HG02973 (cell line): ENCODE data around the gene POLD2.
"Not testable (repeated sequence)": the region's sequence is repeated elsewhere in the genome, so short reads cannot be mapped to it uniquely, and the experiment has no call there.

Experiments used
- ATAC-seq: cut with Tn5 transposase; IDR thresholded peaks from one replicate; pipeline ENCODE4 v1.9.1; 2021; ENCODE audit warnings: moderate library complexity; ENCODE audit not compliant: unreplicated experiment

The POLD2 gene

GRCh38 chr7:44139311-44140010, 16.1 kb upstream of the POLD2 start:
- ATAC-seq = no peak

GRCh38 chr7:44138698-44139097, 15.3 kb upstream of the POLD2 start:
- ATAC-seq = no peak

DNA sequence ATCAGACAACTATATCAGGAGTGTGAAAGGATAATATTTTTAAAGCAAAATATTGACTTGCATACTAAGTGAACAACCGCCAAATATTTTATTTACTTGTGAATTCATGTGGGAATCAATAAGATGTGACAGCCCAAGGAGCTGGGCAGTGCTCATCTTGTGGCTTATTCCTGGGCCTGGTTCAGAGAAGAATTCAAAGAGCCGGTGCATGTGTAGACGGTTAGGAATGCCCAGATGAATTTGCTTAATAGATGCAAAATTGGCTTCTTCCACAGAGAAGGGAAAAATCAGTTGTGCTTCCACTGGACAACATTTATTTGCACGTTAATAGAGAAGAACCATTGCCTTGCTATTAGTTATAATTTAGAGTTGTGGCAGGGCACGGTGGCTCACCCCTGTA, 13.4 kb upstream of the POLD2 start:
- ATAC-seq = no peak

DNA sequence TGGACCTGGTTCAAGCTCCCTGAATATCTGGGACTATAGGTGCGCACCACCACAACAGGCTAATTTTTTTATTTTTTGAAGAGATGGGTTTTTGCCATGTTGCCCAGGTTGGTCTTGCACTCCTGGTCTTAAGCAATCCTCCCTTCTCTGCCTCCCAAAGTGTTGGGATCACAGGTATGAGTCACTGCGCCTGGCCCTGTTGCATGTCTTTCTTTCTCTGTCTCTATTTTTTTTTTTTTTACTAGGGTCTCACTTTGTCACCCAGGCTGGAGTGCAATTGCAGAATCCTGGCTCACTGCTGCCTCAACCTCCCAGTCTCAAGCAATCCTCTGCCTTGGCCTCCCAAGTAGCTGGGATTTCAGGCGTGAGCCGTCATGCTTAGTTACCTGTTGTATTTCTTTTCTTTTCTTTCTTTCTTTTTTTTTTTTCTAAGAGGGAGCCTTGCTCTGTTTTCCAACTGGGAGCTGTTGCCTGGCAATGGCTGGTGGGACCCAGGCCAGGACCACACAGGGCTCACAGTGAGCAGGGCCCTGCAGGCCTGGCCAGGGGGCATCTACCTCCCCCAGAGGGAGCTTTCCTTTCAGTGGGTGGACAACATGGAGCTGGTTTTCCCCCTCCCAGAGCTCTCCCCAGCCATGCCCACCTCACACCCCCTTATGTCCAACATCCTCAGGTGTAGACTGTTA, 11.7 kb upstream of the POLD2 start:
- no peak for ATAC-seq

GRCh38 chr7:44133295-44133694, 9.9 kb upstream of the POLD2 start:
- ATAC-seq = no peak

DNA sequence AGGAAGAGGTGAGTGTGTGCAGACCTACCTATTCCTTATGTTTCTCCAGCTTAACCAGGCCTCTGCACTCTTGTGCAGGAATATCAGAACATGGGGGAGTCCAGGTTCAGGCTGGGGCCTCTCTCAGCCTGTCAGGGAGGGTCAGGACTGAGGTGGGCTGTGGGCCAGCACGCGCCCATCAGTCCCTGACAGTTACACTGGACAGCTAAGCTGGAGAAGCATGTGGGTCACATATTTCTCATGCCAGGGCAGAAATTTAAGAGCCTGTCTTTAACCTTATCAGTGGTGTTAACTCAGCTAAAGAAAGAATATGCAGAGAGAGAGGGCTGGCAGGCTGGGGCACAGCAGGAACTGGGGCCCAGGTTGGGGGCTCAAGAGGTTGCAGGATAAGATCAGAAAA, 8.7 kb upstream of the POLD2 start:
- ATAC-seq = no peak

DNA sequence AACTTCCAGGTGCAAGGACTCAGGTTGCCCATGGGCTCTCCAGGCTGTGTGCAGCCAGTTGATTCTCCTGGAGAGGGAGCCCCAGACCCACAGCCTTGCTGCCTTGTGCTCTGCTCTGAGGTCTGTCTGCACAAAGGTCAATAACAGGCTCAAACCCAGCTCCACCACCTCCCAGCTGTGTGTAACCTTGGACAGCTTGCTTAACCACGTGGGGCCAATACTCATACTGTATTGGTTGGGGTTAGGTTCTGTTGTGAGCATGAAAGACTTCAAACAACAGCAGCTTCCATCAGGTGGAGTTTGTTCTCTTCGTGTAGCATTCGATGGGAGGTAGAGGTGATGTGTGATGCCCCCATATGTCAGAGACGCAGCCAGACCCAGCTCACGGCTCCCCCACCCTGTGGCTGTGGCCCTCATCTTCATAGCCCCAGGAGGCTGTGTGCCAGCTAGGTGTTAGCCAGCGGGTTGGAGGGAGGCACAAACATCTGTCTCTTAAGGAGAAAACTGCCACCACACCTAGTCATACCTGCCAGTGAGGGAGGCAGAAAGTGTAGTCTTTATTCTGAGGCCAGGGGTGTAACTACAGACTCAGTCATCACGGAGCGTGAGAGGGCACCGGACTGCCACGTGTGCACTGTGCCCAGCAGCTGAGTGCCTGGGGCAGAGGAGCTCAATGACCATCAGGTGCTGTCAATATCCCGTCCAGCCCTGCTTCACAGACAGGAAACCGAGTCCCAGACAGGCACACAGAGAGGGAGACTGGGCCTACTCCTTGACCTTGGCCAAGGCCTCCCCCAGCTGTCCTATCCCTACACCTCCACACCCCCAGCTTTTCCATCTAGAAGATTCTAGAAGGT, 8.1 kb upstream of the POLD2 start:
- ATAC-seq = no peak

- ATAC-seq = no peak
Measured at GRCh38 chr7:44128721-44129582, 5.6 kb upstream of the POLD2 start.

DNA sequence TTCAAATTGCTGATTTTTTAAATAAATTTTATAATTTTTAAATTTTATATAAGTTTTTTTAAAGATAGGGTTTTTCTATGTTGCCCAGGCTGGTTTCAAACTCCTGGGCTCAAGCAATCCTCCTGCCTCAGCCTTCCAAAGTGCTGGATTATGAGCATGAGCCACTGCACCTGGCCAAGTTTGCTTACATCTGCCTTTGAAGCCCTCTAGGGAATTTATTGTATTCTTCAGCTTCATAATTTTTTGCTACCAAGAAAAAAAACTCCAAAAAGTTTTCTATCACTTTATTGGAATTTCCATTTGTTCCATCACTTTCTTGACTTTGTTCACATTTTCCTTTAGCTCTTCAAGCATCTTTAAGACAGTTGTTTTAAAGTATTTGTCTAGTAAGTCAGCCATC, 3.8 kb upstream of the POLD2 start:
- no peak for ATAC-seq

DNA sequence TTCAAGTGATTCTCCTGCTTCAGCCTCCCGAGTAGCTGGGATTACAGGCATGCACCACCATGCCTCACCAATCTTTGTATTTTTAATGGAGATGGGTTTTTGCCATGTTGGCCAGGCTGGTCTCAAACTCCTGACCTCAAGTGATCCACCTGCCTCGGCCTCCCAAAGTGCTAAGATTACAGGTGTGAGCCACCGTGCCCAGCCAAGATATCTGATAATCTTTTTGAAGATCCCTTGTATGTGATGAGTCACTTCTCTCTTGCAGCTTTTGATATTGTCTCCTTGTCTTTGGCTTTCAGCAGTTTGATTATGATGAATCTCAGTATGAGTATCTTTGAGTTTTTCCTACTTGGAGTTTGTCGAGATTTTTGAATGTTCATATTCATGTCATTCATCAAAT, 3.2 kb upstream of the POLD2 start:
- not testable (repeated sequence) for ATAC-seq

DNA sequence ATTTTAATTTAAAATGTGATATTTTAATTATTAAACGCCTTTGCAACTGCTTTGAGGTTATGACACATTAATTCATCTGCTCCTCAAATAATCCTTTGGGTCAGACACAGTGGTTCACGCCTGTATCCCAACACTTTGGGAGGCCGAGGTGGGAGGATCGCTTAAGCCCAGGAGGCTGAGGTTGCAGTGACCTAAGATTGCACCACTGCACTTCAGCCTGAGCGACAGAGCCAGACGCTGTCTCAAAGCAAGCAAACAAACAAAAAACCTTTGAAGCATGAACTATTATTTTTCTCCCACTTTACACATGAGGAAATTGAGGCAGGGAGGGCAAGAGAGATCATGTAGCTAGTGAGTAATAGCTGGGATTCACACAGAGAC, 1.5 kb upstream of the POLD2 start:
- ATAC-seq = no peak

DNA sequence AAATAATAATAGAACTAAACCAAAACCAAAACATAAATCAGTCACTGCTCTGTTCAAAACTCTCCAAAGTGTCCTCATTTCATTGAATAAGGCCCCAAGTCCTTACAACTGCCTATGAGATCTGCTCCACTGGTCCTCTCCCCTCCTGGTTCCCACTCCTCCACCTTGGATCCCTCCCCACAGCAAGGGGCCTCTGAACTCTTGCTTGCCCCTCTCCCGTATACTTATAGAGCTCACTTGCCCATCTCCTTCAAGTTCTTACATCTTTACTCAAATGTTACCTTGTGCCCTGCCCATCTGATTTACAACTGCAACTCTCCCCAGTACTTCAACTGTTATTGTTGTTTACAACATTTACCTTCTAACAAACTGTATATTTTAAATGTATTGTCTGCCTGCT, 819 bp downstream of the POLD2 start:
- ATAC-seq = no peak

- ATAC-seq = no peak
Measured at GRCh38 chr7:44121761-44122420, 1.5 kb downstream of the POLD2 start.

DNA sequence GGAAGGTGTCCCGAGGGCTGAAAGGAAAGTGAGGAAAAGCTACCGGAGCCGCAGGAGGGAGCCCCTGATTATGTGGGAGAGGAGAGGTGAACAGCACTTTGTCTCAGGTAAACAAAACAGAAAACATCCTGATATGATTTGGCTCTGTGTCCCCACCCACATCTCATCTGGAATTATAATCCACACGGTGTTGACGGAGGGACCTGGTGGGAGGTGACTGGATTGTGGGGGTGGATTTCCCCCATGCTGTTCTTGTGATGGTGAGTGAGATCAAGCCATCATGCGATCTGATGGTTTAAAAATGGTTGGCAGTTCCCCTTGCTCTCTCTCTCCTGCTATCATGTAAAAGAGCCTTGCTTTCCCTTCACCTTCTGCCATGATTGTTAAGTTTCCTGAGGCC, 3.0 kb downstream of the POLD2 start:
- no peak for ATAC-seq

DNA sequence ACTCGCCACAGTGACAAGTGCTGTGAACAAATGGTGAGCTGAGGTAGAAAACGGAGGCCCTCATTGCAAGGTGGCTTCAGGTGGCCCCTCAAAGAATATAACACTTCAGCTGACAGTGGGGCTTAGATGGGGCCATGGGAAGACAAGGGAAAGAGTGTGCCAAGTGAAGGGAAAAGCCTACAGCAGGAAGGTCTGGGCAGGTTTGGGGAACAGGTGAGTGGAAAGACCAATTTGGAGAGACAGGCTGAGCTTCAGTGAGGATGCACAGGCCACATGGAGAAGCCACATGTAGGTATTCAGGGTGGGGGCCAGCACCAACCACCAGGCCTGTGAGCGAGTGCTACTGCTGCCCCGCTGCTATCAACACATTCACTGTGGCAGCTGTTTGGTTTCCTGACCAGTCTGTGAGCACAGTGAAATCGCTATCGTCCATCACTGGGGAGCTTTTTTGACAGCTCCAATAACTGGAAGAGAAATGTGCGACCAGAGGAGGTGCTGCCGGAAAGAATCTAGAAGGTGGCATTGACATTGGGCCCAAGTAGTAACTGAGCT, 3.4 kb downstream of the POLD2 start:
- ATAC-seq = no peak

DNA sequence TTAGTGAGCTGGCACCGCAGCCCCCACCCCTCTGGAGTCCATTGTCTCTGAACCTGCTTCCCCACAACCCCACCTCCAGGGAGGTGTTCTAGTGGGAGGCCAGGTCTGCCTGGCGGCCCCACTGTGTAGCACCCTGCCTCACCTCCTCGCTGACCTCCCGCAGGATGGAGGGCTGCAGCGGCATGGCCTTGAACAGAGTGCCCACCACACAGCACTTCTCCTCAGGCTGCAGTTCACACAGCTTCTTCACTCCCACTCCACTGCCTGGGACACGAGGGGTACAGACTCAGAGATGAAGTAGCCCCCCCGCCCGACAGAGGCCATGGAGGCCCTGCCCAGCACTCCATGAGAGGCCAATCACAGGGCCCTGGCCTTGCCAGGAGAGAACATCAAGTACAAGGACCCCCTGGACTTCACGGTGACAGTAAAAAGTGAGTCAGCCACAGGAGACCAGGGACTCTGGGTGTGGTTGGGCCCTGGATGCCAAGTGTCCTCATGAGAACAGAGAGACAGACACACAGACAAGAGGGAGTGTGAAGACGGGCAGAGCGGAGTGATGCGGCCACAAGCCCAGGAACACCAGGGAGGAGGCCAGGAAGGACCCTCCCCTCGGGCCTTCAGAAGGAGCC, 5.4 kb downstream of the POLD2 start:
- no peak for ATAC-seq

DNA sequence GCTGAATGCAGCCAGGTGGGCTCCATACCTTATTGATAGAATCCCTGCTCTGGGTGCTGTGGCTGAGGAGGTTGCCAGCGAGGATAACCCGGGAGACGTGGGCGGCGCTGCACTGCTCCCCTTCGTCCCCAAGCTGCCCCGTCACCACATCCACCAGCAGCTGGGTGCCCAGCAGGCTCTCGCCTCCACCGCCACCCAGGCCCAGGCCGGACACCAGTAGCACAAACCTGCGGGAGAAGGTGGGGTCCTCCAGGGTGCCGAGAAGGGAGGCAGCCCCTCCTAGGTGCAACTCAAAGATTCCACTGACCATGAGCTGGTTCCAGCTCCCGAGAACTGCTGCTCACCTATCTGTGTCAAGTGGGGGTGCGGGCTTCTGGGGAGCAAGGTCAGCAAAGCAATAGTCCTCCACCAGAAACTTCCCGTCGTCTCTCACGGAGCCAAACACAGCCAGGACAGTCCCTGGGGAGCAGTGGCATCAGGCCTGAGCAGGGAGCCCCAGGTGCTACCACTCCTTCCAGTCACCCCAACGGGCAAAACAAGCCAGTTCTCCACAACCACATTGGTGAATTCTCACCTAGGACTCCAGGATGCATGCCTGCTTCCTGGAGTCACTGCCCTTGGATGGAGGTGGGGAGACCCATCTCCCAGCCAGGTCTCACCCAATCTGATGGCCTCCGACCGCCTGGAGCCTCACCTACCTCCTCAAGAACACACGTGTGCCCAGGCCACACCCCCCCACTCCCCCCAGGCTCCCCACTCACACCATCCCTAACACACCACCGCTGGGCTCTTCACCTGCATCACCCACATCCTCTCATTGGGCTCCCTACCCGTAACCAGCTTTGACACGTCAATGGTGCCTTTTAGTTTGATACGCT, 6.3 kb downstream of the POLD2 start:
- no peak for ATAC-seq

DNA sequence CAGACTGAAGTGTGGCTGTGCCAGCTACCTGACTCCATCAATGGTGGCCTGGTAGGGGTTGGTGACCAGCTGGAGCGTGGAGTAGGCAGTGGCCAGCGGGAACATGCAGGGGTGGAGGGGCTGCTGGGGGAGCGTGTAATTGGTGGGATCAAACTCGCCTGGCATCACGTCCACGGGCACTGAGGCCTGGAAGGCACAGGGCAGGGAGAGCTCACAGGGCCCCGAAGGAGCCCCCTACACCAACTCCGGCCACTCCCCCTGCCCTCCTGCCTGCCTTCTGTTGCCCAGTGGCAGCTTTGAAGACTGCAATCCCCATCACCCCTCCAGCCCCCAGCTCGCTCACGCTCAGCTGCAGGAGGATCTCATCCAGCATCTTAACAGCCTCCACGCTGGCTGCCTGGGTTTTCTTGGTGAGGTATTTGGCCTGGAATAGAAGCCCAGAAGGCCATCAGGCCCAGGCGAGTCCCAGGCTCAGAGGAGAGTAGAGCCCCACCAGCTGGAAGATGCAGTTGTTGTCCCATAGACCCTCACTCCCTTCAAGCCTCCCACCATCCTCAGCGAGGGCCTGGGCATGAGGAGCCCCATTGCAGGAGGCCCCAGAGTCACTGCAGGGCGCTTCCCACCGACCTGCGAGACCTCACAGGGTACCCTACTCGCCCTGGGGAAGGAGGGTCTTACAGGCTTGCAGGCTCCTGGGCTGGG, 7.1 kb downstream of the POLD2 start:
- ATAC-seq = no peak
